H9 (cell line): Measurements from ENCODE around the gene PTPRN2. TPM values are rescaled to one million over a fixed set of nuclear protein-coding genes. Genes with fewer than 3 reads are reported as not detected.

ENCODE experiments used
- DNase-seq: peaks from one replicate; pipeline ENCODE4 v3.0.0-alpha.2; 2017
- H2AFZ ChIP-seq: one replicate; pipeline ENCODE4 v1.6.1; 2013; ENCODE audit warnings: mild to moderate bottlenecking, low read length, control low read depth, moderate library complexity
- H2AK5ac ChIP-seq: 2 replicates; pipeline ENCODE4 v1.6.1; 2013; ENCODE audit warnings: low read length, control low read depth, mixed read lengths; ENCODE audit not compliant: insufficient read length
- H2BK120ac ChIP-seq: one replicate; pipeline ENCODE4 v1.6.1; 2013; ENCODE audit warnings: low read depth, mild to moderate bottlenecking, low read length, control low read depth, inconsistent platforms; ENCODE audit not compliant: poor library complexity, severe bottlenecking
- H2BK12ac ChIP-seq: 2 replicates; pipeline ENCODE4 v1.6.1; 2013; ENCODE audit warnings: low read length, control low read depth, mixed read lengths, low read depth; ENCODE audit not compliant: insufficient read length
- H2BK15ac ChIP-seq: 2 replicates; pipeline ENCODE4 v1.6.1; 2013; ENCODE audit warnings: low read depth, low read length, control low read depth
- H2BK20ac ChIP-seq: one replicate; pipeline ENCODE4 v1.6.1; 2013; ENCODE audit warnings: low read depth, mild to moderate bottlenecking, low read length, control low read depth, inconsistent platforms; ENCODE audit not compliant: poor library complexity, severe bottlenecking
- H2BK5ac ChIP-seq: 2 replicates; pipeline ENCODE4 v1.6.1; 2013; ENCODE audit warnings: low read length, control low read depth, mixed read lengths; ENCODE audit not compliant: insufficient read length
- H3K14ac ChIP-seq: 2 replicates; pipeline ENCODE4 v1.6.1; 2013; ENCODE audit warnings: low read length, control low read depth; ENCODE audit not compliant: insufficient read depth
- H3K18ac ChIP-seq: 2 replicates; pipeline ENCODE4 v1.6.1; 2013; ENCODE audit warnings: low read depth, mild to moderate bottlenecking, mixed read lengths, low read length, control low read depth; ENCODE audit not compliant: insufficient read length
- H3K23ac ChIP-seq: 2 replicates; pipeline ENCODE4 v1.6.1; 2013; ENCODE audit warnings: low read length, control low read depth, mixed read lengths, low read depth; ENCODE audit not compliant: insufficient read length
- H3K23me2 ChIP-seq: 2 replicates; pipeline ENCODE4 v1.6.1; 2013; ENCODE audit warnings: low read depth, mild to moderate bottlenecking, mixed read lengths, low read length, control low read depth; ENCODE audit not compliant: insufficient read length, poor library complexity, severe bottlenecking
- H3K27ac ChIP-seq: 2 replicates; pipeline ENCODE4 v1.5.1; 2013; ENCODE audit warnings: low read length, control low read depth, mixed read lengths, low read depth; ENCODE audit not compliant: insufficient read length
- H3K27me3 ChIP-seq: 2 replicates; pipeline ENCODE4 v1.6.1; 2013; ENCODE audit warnings: low read length, control low read depth, inconsistent platforms; ENCODE audit not compliant: insufficient read depth
- H3K4ac ChIP-seq: 2 replicates; pipeline ENCODE4 v1.6.1; 2013; ENCODE audit warnings: low read depth, mild to moderate bottlenecking, control low read depth, inconsistent platforms, low read length, moderate library complexity
- H3K4me1 ChIP-seq: 2 replicates; pipeline ENCODE4 v1.6.1; 2013; ENCODE audit warnings: low read length, control low read depth, inconsistent platforms; ENCODE audit not compliant: insufficient read depth
- H3K4me2 ChIP-seq: 2 replicates; pipeline ENCODE4 v1.6.1; 2013; ENCODE audit warnings: low read length, control low read depth, mixed read lengths; ENCODE audit not compliant: insufficient read length, insufficient read depth
- H3K56ac ChIP-seq: 2 replicates; pipeline ENCODE4 v1.6.1; 2013; ENCODE audit warnings: low read depth, mild to moderate bottlenecking, mixed read lengths, low read length, control low read depth; ENCODE audit not compliant: insufficient read length
- H3K79me1 ChIP-seq: 2 replicates; pipeline ENCODE4 v1.6.1; 2013; ENCODE audit warnings: low read depth, mild to moderate bottlenecking, moderate library complexity, low read length, control low read depth, inconsistent platforms; ENCODE audit not compliant: insufficient read depth, poor library complexity, severe bottlenecking
- H3K79me2 ChIP-seq: 2 replicates; pipeline ENCODE4 v1.6.1; 2013; ENCODE audit warnings: low read length, control low read depth, inconsistent platforms; ENCODE audit not compliant: insufficient read depth
- H3K9ac ChIP-seq: 2 replicates; pipeline ENCODE4 v1.6.1; 2013; ENCODE audit warnings: low read length, control low read depth, mixed read lengths; ENCODE audit not compliant: insufficient read length; ENCODE audit errors: extremely low read depth
- H3K9me3 ChIP-seq: one replicate; pipeline ENCODE4 v1.6.1; 2013; ENCODE audit warnings: low read depth, low read length, inconsistent platforms; ENCODE audit not compliant: control insufficient read depth
- H3T11ph ChIP-seq: one replicate; pipeline ENCODE4 v1.6.1; 2013; ENCODE audit warnings: mild to moderate bottlenecking, low read length, control low read depth, inconsistent platforms
- H4K20me1 ChIP-seq: one replicate; pipeline ENCODE4 v1.6.1; 2013; ENCODE audit not compliant: control insufficient read depth, insufficient read length, insufficient read depth
- H4K5ac ChIP-seq: 2 replicates; pipeline ENCODE4 v1.6.1; 2013; ENCODE audit warnings: low read depth, mild to moderate bottlenecking, mixed read lengths, low read length, control low read depth; ENCODE audit not compliant: insufficient read length
- H4K8ac ChIP-seq: replicated peaks from 2 replicates; pipeline ENCODE4 v1.6.1; 2013; ENCODE audit warnings: low read length, control low read depth, mixed read lengths, low read depth; ENCODE audit not compliant: insufficient read length
- H4K91ac ChIP-seq: 2 replicates; pipeline ENCODE4 v1.6.1; 2013; ENCODE audit warnings: low read depth, mild to moderate bottlenecking, moderate library complexity, mixed read lengths, low read length, control low read depth; ENCODE audit not compliant: insufficient read length
- H3K27ac Mint-ChIP-seq, 3 experiments: 2 replicates in 2 of 3; 3 replicates in 1 of 3; pipeline ENCODE4 v1.8.0; 2020 to 2021; ENCODE audit warnings: mixed read lengths in 3 of 3, mild to moderate bottlenecking in 1 of 3, moderate library complexity in 1 of 3
- H3K27me3 Mint-ChIP-seq: 2 replicates; pipeline ENCODE4 v1.8.0; 2021; ENCODE audit warnings: low read depth, mild to moderate bottlenecking, moderate library complexity, mixed read lengths
- H3K36me3 Mint-ChIP-seq, 3 experiments: 2 replicates in 2 of 3; 3 replicates in 1 of 3; pipeline ENCODE4 v1.8.0; 2020 to 2021; ENCODE audit warnings: low read depth in 3 of 3, mixed read lengths in 3 of 3; ENCODE audit not compliant: insufficient read depth in 1 of 3
- H3K4me1 Mint-ChIP-seq, 2 experiments: 2 replicates each; pipeline ENCODE4 v1.8.0; 2020; ENCODE audit warnings: mixed read lengths in 2 of 2
- H3K4me3 Mint-ChIP-seq, 2 experiments: 2 replicates in 1 of 2; 3 replicates in 1 of 2; pipeline ENCODE4 v1.8.0; 2020 to 2021; ENCODE audit warnings: mild to moderate bottlenecking in 2 of 2, mixed read lengths in 2 of 2, moderate library complexity in 1 of 2
- H3K9me3 Mint-ChIP-seq, 2 experiments: 2 replicates in 1 of 2; 3 replicates in 1 of 2; pipeline ENCODE4 v1.8.0; 2020; ENCODE audit warnings: mild to moderate bottlenecking in 2 of 2, mixed read lengths in 2 of 2, moderate library complexity in 1 of 2
- CTCF ChIP-seq: fragments of 200-600 bp; sonication (generic); conservative IDR thresholded peaks from 3 replicates; pipeline ENCODE4 v1.8.0; 2021; ENCODE audit warnings: antibody characterized with exemption, mild to moderate bottlenecking
- total RNA-seq: library from RNA; stranded (reverse); gene quantifications from 2 replicates; pipeline ENCODE4 v1.2.1, GENCODE V29; 2021

The PTPRN2 gene
- total RNA-seq, 1 experiment from 2014 or later: 5.2 TPM

GRCh38 chr7:158039270-158039669 lies 548.4 kb downstream of the PTPRN2 start:
- Mint-ChIP-seq H3K27me3 (peaks cover 2% of the 10 kb centered on the region), H3K36me3 (peaks cover 11 to 20% (median 17%) of the 10 kb centered on the region in 3 experiments), H3K27ac (no peak overlapping the region), H3K4me3 (no peak overlapping the region), H3K9me3 (peaks cover 27 to 29% of the 10 kb centered on the region in 2 experiments), H3K4me1 (peaks cover 0 to 8% of the 10 kb centered on the region in 2 experiments; a peak in 2 of 4 replicates)
- Histone ChIP-seq H3K14ac (no peak overlapping the region), H4K91ac (no peak overlapping the region), H3K27me3 (no peaks in the 10 kb centered on the region), H2BK120ac (no peak overlapping the region), H3K56ac (no peak overlapping the region), H2BK5ac (no peak overlapping the region), H4K20me1 (no peaks in the 10 kb centered on the region), H2BK15ac (no peak overlapping the region), H3K9ac (no peak overlapping the region), H3K18ac (no peak overlapping the region), H3K9me3 (peaks cover 4% of the 10 kb centered on the region), H4K8ac (no peak overlapping the region), H3K4me2 (no peak overlapping the region), H3K27ac (no peak overlapping the region), H2BK20ac (no peak overlapping the region), H3K4ac (no peak overlapping the region), H4K5ac (no peak overlapping the region), H3K79me1 (no peaks in the 10 kb centered on the region), H3T11ph (no peak overlapping the region), H3K23ac (no peak overlapping the region), H3K79me2 (no peaks in the 10 kb centered on the region), H2AK5ac (no peak overlapping the region), H3K23me2 (no peaks in the 10 kb centered on the region), H2AFZ (no peak overlapping the region), H3K4me1 (no peaks in the 10 kb centered on the region; the same call in 1 of the 2 replicates), H2BK12ac (no peak overlapping the region)
- no peak for DNase-seq
- TF ChIP-seq CTCF: no peak
